IMR-90 (cell line): ENCODE measurements around the gene FRYL. TPM values are rescaled to one million over a fixed set of nuclear protein-coding genes. Genes with fewer than 3 reads are reported as not detected.

Experiments
- ATAC-seq: fragments of 200-7000 bp; cut with Tn5 transposase; 2 replicates; pipeline ENCODE4 v1.9.1; 2020; ENCODE audit warnings: low read depth, mild to moderate bottlenecking, moderate library complexity
- BruUV-seq: library from RNA; stranded (reverse); fragments of 400-500 nt; replicated peaks from 2 replicates; lab custom pipeline; 2021; lab: Mats Ljungman, UMichigan
- CTCF ChIA-PET: fragments of 300-600 bp; formaldehyde crosslinking; extraction: SDS; loops from one replicate; lab custom pipeline; 2021; ENCODE audit warnings: antibody characterized with exemption; lab: Yijun Ruan, JAX
- POLR2A ChIA-PET: fragments of 300-600 bp; sonication (Branson Sonifier 250); formaldehyde crosslinking; loops from one replicate; lab custom pipeline; 2022; ENCODE audit warnings: antibody characterized with exemption; ENCODE audit not compliant: unreplicated experiment; lab: Charles Lee
- DNase-seq: peaks from one replicate; pipeline ENCODE4 v3.0.0; 2013
- H2AFZ ChIP-seq: replicated peaks from 2 replicates; pipeline ENCODE3; 2013; ENCODE audit warnings: low read length, mild to moderate bottlenecking; ENCODE audit not compliant: poor library complexity
- H2AK5ac ChIP-seq: 2 replicates; pipeline ENCODE4 v1.6.1; 2013; ENCODE audit warnings: low read depth, low read length, inconsistent platforms
- H2AK9ac ChIP-seq: replicated peaks from 2 replicates; pipeline ENCODE3; 2013; ENCODE audit warnings: mild to moderate bottlenecking, low read depth, low read length, moderate library complexity; ENCODE audit not compliant: poor library complexity
- H2BK120ac ChIP-seq: 2 replicates; pipeline ENCODE4 v1.6.1; 2013; ENCODE audit warnings: low read depth, low read length, inconsistent platforms
- H2BK15ac ChIP-seq: 3 replicates; pipeline ENCODE4 v1.6.1; 2013; ENCODE audit warnings: low read depth, low read length, inconsistent platforms
- H2BK20ac ChIP-seq: 2 replicates; pipeline ENCODE4 v1.6.1; 2013; ENCODE audit warnings: low read depth, mild to moderate bottlenecking, inconsistent platforms, low read length, moderate library complexity
- H2BK5ac ChIP-seq: 2 replicates; pipeline ENCODE4 v1.6.1; 2013; ENCODE audit warnings: mild to moderate bottlenecking, low read depth, low read length, inconsistent platforms; ENCODE audit not compliant: poor library complexity, severe bottlenecking
- H3K14ac ChIP-seq: replicated peaks from 2 replicates; pipeline ENCODE4 v1.6.1; 2013; ENCODE audit warnings: low read depth, low read length, inconsistent platforms
- H3K18ac ChIP-seq: 2 replicates; pipeline ENCODE4 v1.6.1; 2013; ENCODE audit warnings: low read depth, low read length, control low read depth
- H3K23ac ChIP-seq: 2 replicates; pipeline ENCODE4 v1.6.1; 2013; ENCODE audit warnings: low read depth, low read length, inconsistent platforms
- H3K27ac ChIP-seq: 2 replicates; pipeline ENCODE4 v1.5.1; 2013; ENCODE audit warnings: mild to moderate bottlenecking, control low read depth, low read length; ENCODE audit not compliant: insufficient read depth
- H3K27me3 ChIP-seq: 2 replicates; pipeline ENCODE4 v1.6.1; 2013; ENCODE audit warnings: low read length; ENCODE audit not compliant: control insufficient read depth, insufficient read depth
- H3K36me3 ChIP-seq: 2 replicates; pipeline ENCODE4 v1.6.1; 2013; ENCODE audit warnings: low read length, mixed read lengths; ENCODE audit not compliant: control insufficient read depth, insufficient read depth
- H3K4ac ChIP-seq: 2 replicates; pipeline ENCODE4 v1.6.1; 2013; ENCODE audit warnings: low read depth, low read length, inconsistent platforms
- H3K4me1 ChIP-seq: 2 replicates; pipeline ENCODE4 v1.6.1; 2013; ENCODE audit warnings: low read length, mixed read lengths; ENCODE audit not compliant: control insufficient read depth, insufficient read depth
- H3K4me2 ChIP-seq: 2 replicates; pipeline ENCODE4 v1.6.1; 2013; ENCODE audit warnings: low read depth, mild to moderate bottlenecking, control low read depth, low read length, moderate library complexity
- H3K4me3 ChIP-seq: 2 replicates; pipeline ENCODE4 v1.5.1; 2013; ENCODE audit warnings: low read depth, mild to moderate bottlenecking, control low read depth, low read length, moderate library complexity; ENCODE audit not compliant: insufficient read depth
- H3K56ac ChIP-seq: 2 replicates; pipeline ENCODE4 v1.6.1; 2013; ENCODE audit warnings: low read length, inconsistent platforms; ENCODE audit not compliant: insufficient read depth; ENCODE audit errors: extremely low read depth
- H3K79me1 ChIP-seq, 2 experiments: 2 replicates each; pipeline ENCODE4 v1.6.1; 2013; ENCODE audit warnings: low read length in 2 of 2, inconsistent platforms in 1 of 2, low read depth in 1 of 2
- H3K9ac ChIP-seq: 2 replicates; pipeline ENCODE4 v1.6.1; 2013; ENCODE audit warnings: low read depth, low read length, control low read depth
- H3K9me1 ChIP-seq: 2 replicates; pipeline ENCODE4 v1.6.1; 2013; ENCODE audit warnings: low read length, inconsistent platforms; ENCODE audit not compliant: insufficient read depth
- H3K9me3 ChIP-seq: 2 replicates; pipeline ENCODE4 v1.6.1; 2013; ENCODE audit warnings: low read length; ENCODE audit not compliant: control insufficient read depth, insufficient read depth
- H4K20me1 ChIP-seq: 2 replicates; pipeline ENCODE4 v1.6.1; 2013; ENCODE audit warnings: low read length, inconsistent platforms; ENCODE audit not compliant: insufficient read depth
- H4K5ac ChIP-seq: 2 replicates; pipeline ENCODE4 v1.6.1; 2013; ENCODE audit warnings: mild to moderate bottlenecking, low read depth, low read length, control low read depth
- H4K8ac ChIP-seq, 2 experiments: 2 replicates each; pipeline ENCODE4 v1.6.1; 2013; ENCODE audit warnings: low read depth in 2 of 2, low read length in 2 of 2, control low read depth in 1 of 2, inconsistent platforms in 1 of 2
- H4K91ac ChIP-seq: 2 replicates; pipeline ENCODE4 v1.6.1; 2013; ENCODE audit warnings: low read depth, low read length, inconsistent platforms; ENCODE audit not compliant: insufficient read depth
- BHLHE40 ChIP-seq: fragments of 150-350 bp; IDR thresholded peaks from 2 replicates; pipeline ENCODE4 v1.6.1; 2016; ENCODE audit warnings: mild to moderate bottlenecking, low read depth, low read length
- CEBPB ChIP-seq: IDR thresholded peaks from 2 replicates; pipeline ENCODE4 v1.6.1; 2012; ENCODE audit warnings: low read depth, low read length, improper control_type of control experiment
- CHD1 ChIP-seq: IDR thresholded peaks from 2 replicates; pipeline ENCODE4 v1.6.1; 2012; ENCODE audit warnings: low read depth, low read length, improper control_type of control experiment
- CTCF ChIP-seq: conservative IDR thresholded peaks from 2 replicates; pipeline ENCODE4 v1.5.1; 2012; ENCODE audit warnings: mild to moderate bottlenecking, low read depth, low read length, improper control_type of control experiment
- ELK1 ChIP-seq: fragments of 150-350 bp; IDR thresholded peaks from 2 replicates; pipeline ENCODE4 v1.6.1; 2016; ENCODE audit warnings: low read depth, mild to moderate bottlenecking, low read length, moderate library complexity, borderline replicate concordance
- FOS ChIP-seq: fragments of 150-350 bp; IDR thresholded peaks from 2 replicates; pipeline ENCODE4 v1.6.1; 2016; ENCODE audit warnings: low read depth, low read length
- MAFK ChIP-seq: IDR thresholded peaks from 2 replicates; pipeline ENCODE4 v1.6.1; 2012; ENCODE audit warnings: low read depth, low read length, improper control_type of control experiment
- MAZ ChIP-seq: IDR thresholded peaks from 2 replicates; pipeline ENCODE4 v1.6.1; 2012; ENCODE audit warnings: low read depth, mild to moderate bottlenecking, low read length, improper control_type of control experiment, moderate library complexity, borderline replicate concordance
- MXI1 ChIP-seq: IDR thresholded peaks from 2 replicates; pipeline ENCODE4 v1.6.1; 2012; ENCODE audit warnings: low read depth, mild to moderate bottlenecking, low read length, moderate library complexity, borderline replicate concordance
- POLR2A ChIP-seq: IDR thresholded peaks from 2 replicates; pipeline ENCODE4 v1.6.1; 2012; ENCODE audit warnings: mild to moderate bottlenecking, low read depth, low read length
- RAD21 ChIP-seq: IDR thresholded peaks from 2 replicates; pipeline ENCODE4 v1.6.1; 2012; ENCODE audit warnings: low read length, improper control_type of control experiment
- RCOR1 ChIP-seq: IDR thresholded peaks from 2 replicates; pipeline ENCODE4 v1.6.1; 2012; ENCODE audit warnings: mild to moderate bottlenecking, low read length, improper control_type of control experiment; ENCODE audit not compliant: insufficient replicate concordance
- RFX5 ChIP-seq: IDR thresholded peaks from 2 replicates; pipeline ENCODE4 v1.8.0; 2012; ENCODE audit warnings: low read depth, mild to moderate bottlenecking, low read length, moderate library complexity
- SMC3 ChIP-seq: fragments of 150-350 bp; IDR thresholded peaks from 2 replicates; pipeline ENCODE4 v1.6.1; 2016; ENCODE audit warnings: low read depth, mild to moderate bottlenecking, antibody characterized with exemption, low read length, moderate library complexity
- USF2 ChIP-seq: fragments of 150-350 bp; IDR thresholded peaks from 2 replicates; pipeline ENCODE4 v1.6.1; 2017; ENCODE audit warnings: mild to moderate bottlenecking, antibody characterized with exemption, low read length, low read depth
- WGBS, 2 experiments: methylation state at CpG; one replicate each; pipeline versions ENCODE4 v1.1.5 to v1.1.7; 2013; ENCODE audit warnings: missing lambda C conversion rate in 2 of 2; ENCODE audit not compliant: insufficient read length in 1 of 2; ENCODE audit errors: extremely low coverage in 2 of 2; 5-methylcytosine and 5-hydroxymethylcytosine counted together
- dilution Hi-C: fragments of 300-500 bp; cut with HindIII; formaldehyde crosslinking; loops from one replicate; pipeline ENCODE4 v1.14.3; 2018; ENCODE audit warnings: low sequenced_read_pairs; ENCODE audit not compliant: unreplicated experiment
- in situ Hi-C: fragments of 300-500 bp; cut with MboI; formaldehyde crosslinking; loops from 3 replicates; pipeline ENCODE4 v1.14.3; 2019; ENCODE audit warnings: low sequenced_read_pairs, inconsistent platforms, mixed read lengths
- intact Hi-C: fragments of 100-400 bp; cut with micrococcal nuclease; formaldehyde crosslinking; loops from 2 replicates; pipeline ENCODE4 v1.10.0; 2022
- polyA plus RNA-seq, 3 experiments: library from polyadenylated mRNA; depleted of rRNA; stranded (reverse); fragments of >200 nt; gene quantifications; 2 replicates each; pipeline ENCODE4 v1.2.3, GENCODE V29; 2012; ENCODE audit warnings: low replicate concordance in 1 of 3
- total RNA-seq: library from RNA; depleted of rRNA; stranded (reverse); fragments of >200 nt; gene quantifications from 2 replicates; pipeline ENCODE4 v1.2.3, GENCODE V29; 2012

The FRYL gene
- total and polyA plus RNA-seq, 2 of the 4 experiments (the other 2 are of a cell fraction), result 9.9 to 77.4 TPM

DNA sequence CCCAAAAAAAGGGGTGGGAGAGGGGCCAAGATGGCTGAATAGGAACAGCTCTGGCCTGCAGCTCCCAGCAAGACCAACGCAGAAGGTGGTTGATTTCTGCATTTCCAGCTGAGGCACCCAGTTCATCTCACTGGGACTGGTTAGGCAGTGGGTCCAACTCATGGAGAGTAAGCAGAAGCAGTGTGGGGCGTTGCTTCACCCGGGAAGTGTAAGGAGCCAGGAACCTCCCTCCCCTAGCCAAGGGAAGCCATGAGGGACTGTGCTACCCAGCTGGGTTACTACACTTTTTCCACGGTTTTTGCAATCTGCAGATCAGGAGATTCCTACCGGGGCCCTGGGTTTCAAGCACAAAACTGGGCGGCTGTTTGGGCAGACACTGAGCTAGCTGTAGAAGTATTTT, 36.9 kb upstream of the FRYL start:
- Histone ChIP-seq H3K4me3 (no peak overlapping the region), H3K79me1 (no peaks in the 10 kb centered on the region), H3K4ac (no peak overlapping the region), H2AFZ (no peak overlapping the region), H3K4me1 (no peaks in the 10 kb centered on the region), H3K27ac (no peak overlapping the region), H2BK20ac (no peak overlapping the region), H2AK5ac (no peak overlapping the region), H2BK15ac (no peak overlapping the region), H2AK9ac (no peak overlapping the region), H3K14ac (no peak overlapping the region), H2BK5ac (no peak overlapping the region), H3K23ac (no peak overlapping the region), H3K27me3 (peaks cover 2% of the 10 kb centered on the region; the same call in 1 of the 2 replicates), H4K8ac (no peak overlapping the region), H3K4me2 (no peak overlapping the region), H2BK120ac (no peak overlapping the region), H3K9me1 (no peaks in the 10 kb centered on the region), H3K9ac (no peak overlapping the region), H4K5ac (no peak overlapping the region), H3K36me3 (no peaks in the 10 kb centered on the region), H3K56ac (no peak overlapping the region), H4K91ac (no peak overlapping the region), H3K9me3 (no peaks in the 10 kb centered on the region), H4K20me1 (no peaks in the 10 kb centered on the region), H3K18ac (no peak overlapping the region)
- DNase-seq (no peak), ATAC-seq (no peak)
- TF ChIP-seq MXI1 (no peak), CHD1 (no peak), ELK1 (no peak), RAD21 (no peak), RFX5 (no peak), POLR2A (no peak), SMC3 (no peak), FOS (no peak), CTCF (no peak), BHLHE40 (no peak), RCOR1 (no peak), CEBPB (no peak), MAZ (no peak), USF2 (no peak), MAFK (no peak)
- ChIA-PET POLR2A (no interaction called here), CTCF (no interaction called here)
- WGBS, 2 experiments, result no CpG with 5 or more reads among the region's 6 CpGs
- dilution Hi-C loops, result no loop called here
- no TSS peak for BruUV-seq
- intact Hi-C loops, result no loop called here
- in situ Hi-C loops, result no loop called here
